NCI-H1694 treated with DMSO at 0.1 percent for 48 hours (cell line): Measurements from ENCODE around the gene COL4A5.

Experiments used
- DNase-seq: peaks from one replicate; lab custom pipeline; 2025; lab: John Stamatoyannopoulos, UW

The COL4A5 gene

GRCh38 chrX:108642273-108642628, 202.6 kb downstream of the COL4A5 start:
- no peak for DNase-seq

GRCh38 chrX:108664701-108665100, 225.1 kb downstream of the COL4A5 start:
- DNase-seq, result no peak

GRCh38 chrX:108666101-108666500, 226.5 kb downstream of the COL4A5 start:
- no peak for DNase-seq

- no peak for DNase-seq
Measured at GRCh38 chrX:108671526-108671925, 231.9 kb downstream of the COL4A5 start.

- DNase-seq, result no peak
Measured at GRCh38 chrX:108696690-108697089, 257.1 kb downstream of the COL4A5 start.

- peak; percentile 20 for DNase-seq
Measured at GRCh38 chrX:108699368-108699767, 259.7 kb downstream of the COL4A5 start.

GRCh38 chrX:108701633-108702032, 262.0 kb downstream of the COL4A5 start:
- DNase-seq, result no peak

- DNase-seq, result no peak
Measured at GRCh38 chrX:108702530-108702929, 262.9 kb downstream of the COL4A5 start.

- no peak for DNase-seq
Measured at GRCh38 chrX:108704839-108705238, 265.2 kb downstream of the COL4A5 start.

- DNase-seq, result no peak
Measured at GRCh38 chrX:108712886-108713285, 273.2 kb downstream of the COL4A5 start.

- DNase-seq, result no peak
Measured at GRCh38 chrX:108722561-108722960, 282.9 kb downstream of the COL4A5 start.

GRCh38 chrX:108726748-108727147, 287.1 kb downstream of the COL4A5 start:
- DNase-seq, result no peak

GRCh38 chrX:108731153-108731552, 291.5 kb downstream of the COL4A5 start:
- DNase-seq, result no peak

- no peak for DNase-seq
Measured at GRCh38 chrX:108732630-108733321, 293.1 kb downstream of the COL4A5 start.

- no peak for DNase-seq
Measured at GRCh38 chrX:108734426-108734825, 294.8 kb downstream of the COL4A5 start.

GRCh38 chrX:108735091-108735678, 295.5 kb downstream of the COL4A5 start:
- no peak for DNase-seq

GRCh38 chrX:108735679-108736508, 296.3 kb downstream of the COL4A5 start:
- DNase-seq, result no peak

- no peak for DNase-seq
Measured at GRCh38 chrX:108736509-108737479, 297.2 kb downstream of the COL4A5 start, which contains the start of gene IRS4. Gene IRS4, minus strand, starts transcription at chrX:108736563.

GRCh38 chrX:108737754-108738153, 298.1 kb downstream of the COL4A5 start:
- no peak for DNase-seq

- no peak for DNase-seq
Measured at GRCh38 chrX:108740299-108740774, 300.7 kb downstream of the COL4A5 start.
